Stimulated activated CD8-positive, alpha-beta memory T cell treated with anti-CD3 and anti-CD28 coated beads, Interleukin-2, amount 100 ng/mL, for 48 hours (primary cell): ENCODE results near the gene SMPD4.
"Not testable (repeated sequence)": the region's sequence is repeated elsewhere in the genome, so short reads cannot be mapped to it uniquely, and the experiment has no call there.

Experiments used
- DNase-seq, 2 donors: peaks; one replicate each; pipeline ENCODE4 v3.0.0-alpha.2; 2020; ENCODE audit warnings: low read depth in 2 of 2

SMPD4 gene

DNA sequence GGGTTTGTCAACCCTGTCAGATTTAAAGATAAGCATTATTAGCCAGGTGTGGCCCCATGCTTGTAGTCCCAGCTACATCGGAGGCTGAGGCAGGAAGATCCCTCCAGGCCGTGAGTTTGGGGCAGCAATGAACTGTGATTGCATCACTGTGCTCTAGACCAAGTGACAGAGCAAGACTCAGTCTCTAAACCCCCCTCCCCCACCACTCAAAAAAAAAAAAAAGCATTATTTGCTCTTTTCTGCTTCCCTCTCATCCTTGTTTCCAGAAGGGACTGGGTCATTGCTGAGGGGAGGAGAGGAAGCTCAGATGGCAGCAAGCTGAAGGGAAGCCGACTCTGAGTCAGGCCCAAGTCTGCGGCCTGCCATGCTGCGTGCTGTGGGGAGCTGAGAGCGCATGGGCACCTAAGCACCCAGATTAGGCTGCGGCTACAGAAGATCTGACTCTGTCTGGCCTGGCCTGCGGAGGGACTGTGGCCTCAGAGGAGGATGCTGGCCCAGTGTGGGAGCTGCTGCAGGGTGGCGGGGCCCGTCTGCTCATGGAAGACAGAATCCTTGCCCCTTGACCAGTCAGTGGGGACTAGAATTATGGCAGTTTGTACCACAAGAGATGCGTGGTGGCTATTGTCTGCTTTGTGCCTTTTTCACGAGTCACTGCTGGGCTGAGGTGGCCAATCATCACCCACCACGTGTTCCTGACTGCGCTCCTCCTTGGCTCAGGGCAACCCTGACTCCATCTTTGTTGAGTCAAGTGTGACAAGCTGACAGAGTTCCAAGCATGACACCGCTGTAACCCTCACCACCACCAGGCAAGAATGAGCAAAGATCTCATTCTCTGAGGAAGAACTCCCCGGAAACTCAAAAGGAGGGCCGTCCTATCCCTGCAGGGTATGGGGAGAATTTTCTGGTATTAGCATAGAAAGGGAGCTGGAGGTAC is 6.7 kb upstream of the SMPD4 start:
- DNase-seq: not testable (repeated sequence)

DNA sequence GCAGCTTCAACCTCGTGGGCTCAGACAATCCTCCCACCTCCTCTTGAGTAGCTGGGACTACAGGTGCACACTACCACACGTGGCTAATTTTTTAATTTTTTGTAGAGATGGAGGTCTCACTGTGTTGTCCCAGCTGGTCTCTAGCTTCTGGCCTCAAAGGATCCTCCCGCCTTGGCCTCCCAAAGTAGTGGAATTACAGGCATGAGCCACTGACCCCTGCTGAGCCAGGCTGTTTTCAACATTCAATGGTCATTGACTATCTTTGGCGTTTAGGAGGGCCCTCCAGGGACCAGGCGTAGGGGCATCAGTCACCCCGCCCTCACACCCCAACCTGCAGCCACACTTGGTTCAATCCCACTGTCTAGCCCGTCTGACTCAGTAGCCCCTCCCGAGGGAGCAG is 5.9 kb upstream of the SMPD4 start:
- DNase-seq: no peak

GRCh38 chr2:130186391-130186790 is 5.0 kb upstream of the SMPD4 start:
- no peak for DNase-seq

DNA sequence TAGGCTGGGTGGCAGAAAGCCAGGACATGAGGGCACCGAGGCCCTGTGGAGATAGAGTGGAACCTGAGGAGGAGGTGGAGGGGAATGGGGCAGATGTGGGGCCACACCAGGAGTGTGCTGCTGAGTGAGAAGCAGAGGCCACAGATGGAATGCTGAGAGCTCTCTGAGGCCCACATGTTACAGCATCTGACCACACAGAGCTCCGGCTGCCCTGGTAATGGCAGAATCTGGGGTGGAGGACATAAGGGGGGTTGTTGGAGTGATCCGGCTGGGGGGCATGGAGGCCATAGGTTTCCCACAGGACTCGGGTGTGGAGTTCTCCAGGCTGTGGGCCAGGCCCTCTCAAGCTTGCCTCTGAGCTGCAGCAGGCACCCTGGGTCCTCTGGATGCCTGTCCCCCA is 4.5 kb upstream of the SMPD4 start:
- DNase-seq: no peak

DNA sequence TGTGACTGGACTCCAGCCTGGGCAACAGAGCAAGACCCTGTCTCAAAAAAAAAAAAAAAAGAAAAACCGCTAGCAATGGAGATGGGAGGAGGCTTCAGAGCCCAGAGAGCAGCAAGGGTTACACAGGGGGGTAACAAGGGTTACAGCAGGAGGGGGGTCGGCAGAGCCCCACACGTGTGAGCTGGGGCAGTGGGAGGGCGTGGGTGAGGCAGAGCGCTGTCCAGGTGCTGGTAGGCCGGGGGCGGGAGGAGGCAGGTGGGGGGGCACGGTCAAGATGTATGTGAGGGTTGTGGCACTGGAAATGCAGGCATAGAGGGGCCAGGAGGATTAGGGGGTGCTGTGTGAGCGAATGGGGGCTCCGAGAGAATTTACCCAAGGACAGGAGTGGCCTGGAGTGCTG is 4.0 kb upstream of the SMPD4 start:
- no peak for DNase-seq

- DNase-seq: no peak
These were observed 2.3 kb upstream of the SMPD4 start for GRCh38 chr2:130183512-130184373.

DNA sequence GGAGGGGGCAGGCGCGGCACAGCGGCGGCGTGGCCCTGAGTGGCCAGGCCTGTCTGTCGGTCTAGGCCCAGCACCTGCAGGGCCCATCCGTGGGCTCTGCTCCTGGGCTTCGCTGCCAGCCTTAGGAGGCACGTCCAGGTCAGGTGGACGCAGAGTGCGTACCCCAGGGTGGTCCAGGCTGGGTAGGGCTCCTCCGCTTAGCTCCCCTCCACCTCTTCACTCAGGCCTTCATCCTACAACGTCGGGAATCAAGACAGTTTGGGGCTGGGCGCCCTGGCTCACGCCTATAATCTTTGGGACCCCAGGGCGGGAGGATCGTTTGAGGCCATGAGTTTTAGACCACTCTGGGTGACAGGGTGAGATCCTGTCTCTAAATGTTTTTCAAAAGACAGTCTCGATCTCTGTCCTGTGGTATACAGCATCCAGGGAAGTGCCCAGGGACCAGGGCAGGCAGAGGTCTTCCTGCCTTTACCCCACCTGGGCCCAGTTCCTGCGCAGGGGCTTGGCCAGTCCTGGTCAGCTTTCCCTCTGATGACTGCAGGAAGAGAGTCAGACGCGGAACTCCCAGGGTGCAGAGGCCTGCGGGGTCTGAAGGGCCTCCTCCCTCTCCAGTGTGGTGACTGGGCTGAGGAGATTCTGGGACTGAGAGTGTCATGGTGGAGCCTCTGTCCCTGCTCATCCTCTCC is 1.6 kb upstream of the SMPD4 start:
- DNase-seq: not testable (repeated sequence)

DNA sequence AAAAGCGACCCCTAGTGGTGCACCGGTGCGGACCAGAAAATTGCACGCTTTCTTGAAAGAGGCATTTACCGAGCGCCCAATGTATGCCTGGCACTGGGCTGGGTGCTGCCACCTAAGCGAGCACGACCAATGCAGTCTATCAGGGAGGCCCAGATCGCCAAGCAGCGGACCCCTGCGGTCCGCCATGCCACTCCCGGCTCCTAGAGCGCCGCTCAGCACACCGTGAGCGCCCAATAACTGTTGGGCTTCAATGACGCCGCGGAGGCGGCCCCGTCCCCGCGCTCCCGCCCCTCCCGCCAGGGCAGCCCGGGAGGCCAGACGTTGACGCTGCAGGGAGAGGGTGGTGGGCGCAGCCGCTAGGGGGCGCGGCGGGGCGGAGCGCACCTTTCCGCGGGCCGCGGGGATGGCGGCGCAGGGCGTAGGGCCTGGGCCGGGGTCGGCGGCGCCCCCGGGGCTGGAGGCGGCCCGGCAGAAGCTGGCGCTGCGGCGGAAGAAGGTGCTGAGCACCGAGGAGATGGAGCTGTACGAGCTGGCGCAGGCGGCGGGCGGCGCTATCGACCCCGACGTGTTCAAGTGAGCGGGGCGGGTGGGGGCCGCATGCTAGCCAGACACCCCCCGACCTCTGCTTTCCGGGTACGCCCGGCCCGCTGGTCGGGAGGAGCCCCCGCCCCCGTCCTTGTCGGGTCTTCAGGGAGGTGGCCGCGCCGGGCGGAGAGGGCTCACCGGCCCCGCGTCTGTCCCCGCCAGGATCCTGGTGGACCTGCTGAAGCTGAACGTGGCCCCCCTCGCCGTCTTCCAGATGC is 679 bp upstream of the SMPD4 start, which contains the start of gene MZT2B:
MZT2B (plus strand) TSS at position 383 of the 803 bp plus-strand sequence; CDS start at position 404, 21 bp downstream.
- peak; percentile 83 to 88 for DNase-seq

GRCh38 chr2:130180404-130181324 is 738 bp downstream of the SMPD4 start:
- not testable (repeated sequence) for DNase-seq

DNA sequence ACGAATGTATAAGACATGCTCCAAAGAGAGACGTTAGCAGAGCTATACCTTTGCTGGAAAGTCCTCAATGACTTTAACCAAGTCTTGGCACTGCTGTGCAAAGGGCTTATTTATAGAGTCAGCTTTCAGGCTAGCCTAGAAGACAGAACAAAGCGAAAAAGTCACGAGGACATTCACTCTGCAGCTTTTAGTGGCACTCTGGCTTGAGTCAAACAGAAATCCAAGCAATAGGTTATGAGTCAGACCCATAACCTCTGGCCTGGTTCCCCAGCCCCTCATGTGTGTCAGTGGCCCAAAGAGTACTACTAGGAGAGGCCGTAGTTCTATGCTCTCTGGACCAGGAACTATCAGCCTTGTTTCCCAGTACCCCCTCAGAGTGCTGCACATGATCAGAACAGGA is 6.5 kb downstream of the SMPD4 start:
- DNase-seq: not testable (repeated sequence)

- DNase-seq: no peak
These were observed 11.5 kb downstream of the SMPD4 start for GRCh38 chr2:130169896-130170295.

- DNase-seq: not testable (repeated sequence)
These were observed 12.2 kb downstream of the SMPD4 start for GRCh38 chr2:130169163-130169562.

- DNase-seq: not testable (repeated sequence)
These were observed 14.8 kb downstream of the SMPD4 start for GRCh38 chr2:130166611-130167010.

DNA sequence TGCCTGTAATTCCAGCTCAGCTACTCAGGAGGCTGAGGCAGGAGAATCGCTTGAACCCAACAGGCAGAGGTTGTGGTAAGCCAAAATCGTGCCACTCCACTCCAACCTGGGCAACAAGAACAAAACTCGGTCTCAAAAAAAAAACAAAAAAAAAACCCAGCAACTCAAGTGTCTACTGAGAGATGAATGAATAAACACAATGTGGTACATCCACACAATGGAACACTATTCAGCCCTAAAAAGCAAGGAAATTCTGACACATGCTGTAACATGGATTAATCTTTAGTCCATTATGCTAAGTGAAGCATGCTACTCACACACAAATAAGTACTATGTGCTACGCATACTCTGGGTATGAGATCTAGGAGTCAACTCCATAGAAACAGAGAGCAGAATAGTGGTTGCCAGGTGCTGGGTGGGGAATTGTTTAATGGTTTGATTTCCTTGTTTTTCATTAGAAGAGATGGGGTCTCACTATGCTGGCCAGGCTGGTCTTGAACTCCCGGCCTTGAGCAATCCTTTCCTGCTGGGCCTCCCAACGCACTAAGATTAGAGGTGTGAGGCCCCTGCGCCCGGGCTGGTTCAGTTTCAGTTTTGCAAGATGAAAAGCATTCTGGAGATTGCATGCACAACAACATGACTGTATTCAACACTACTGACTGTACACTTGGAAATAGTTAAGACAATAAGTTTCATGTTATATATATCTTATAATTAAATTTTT is 15.9 kb downstream of the SMPD4 start:
- DNase-seq: no peak

GRCh38 chr2:130162968-130163367 is 18.4 kb downstream of the SMPD4 start:
- no peak for DNase-seq

- DNase-seq: not testable (repeated sequence)
These were observed 18.9 kb downstream of the SMPD4 start for GRCh38 chr2:130162486-130162885.

DNA sequence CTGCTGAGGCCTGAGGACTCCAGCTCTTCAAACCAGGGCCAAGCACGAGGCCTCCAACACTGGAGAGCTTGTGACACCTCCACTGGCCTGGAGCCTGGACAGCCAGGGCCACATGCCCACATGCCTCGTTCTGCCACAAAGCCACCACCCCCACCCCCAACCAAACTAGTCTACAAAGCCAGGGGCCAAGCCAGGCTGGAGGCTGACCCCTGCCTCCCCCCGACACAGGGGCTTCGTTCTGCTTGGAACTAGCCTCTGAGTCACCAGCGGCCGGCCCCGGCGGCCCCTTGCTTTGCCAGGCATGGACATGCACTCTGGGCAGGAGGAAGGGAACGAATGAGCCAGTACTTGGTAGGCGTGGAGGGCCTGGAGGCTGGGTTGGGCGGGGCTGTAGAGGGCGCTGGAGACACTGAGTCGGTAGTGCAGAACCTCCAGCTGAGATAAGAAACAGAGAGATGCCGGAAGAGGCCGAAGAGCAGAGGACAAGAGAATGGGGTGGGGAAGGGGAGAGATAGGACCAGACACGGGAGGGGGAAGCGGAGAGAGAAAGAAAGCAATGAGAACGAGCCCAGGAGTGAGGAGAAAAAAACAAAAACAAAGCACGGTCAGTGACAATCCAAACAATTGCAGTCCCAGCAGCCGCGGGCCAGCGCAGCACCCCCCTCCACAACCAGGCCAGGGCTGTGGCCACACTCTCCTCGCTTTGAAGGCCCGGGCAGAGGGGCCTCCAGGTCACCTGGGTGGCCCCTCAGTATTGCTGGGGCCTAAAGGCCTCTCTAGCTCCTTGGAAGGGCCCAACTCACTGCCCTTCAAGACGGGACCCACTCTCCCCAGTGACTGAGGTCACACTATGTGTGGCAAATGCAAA is 20.3 kb downstream of the SMPD4 start:
- DNase-seq: not testable (repeated sequence)

DNA sequence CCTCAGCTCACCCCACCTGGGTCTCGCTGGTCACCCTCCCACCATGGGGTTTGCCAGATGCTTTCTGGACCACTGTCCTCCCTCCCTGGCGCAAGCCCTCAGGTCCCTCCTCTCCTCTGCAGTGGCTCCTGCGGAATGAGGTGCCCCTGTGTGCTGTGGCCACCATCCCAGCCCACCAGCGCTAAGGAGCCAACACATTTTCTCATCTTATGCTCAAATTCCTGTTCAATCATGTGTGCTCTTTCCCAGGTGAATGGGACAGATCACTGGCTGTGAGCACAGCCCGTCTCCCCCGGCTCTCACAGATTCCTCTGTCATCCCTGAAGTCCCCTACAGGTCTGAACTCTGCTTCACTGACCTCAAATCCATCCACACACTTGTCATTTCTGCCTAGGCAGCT is 21.3 kb downstream of the SMPD4 start:
- DNase-seq: no peak
